GM23338 (cell line): Measurements from ENCODE around the gene EDN1. TPM values are rescaled to one million over a fixed set of nuclear protein-coding genes. Genes with fewer than 3 reads are reported as not detected.

Source experiments
- ATAC-seq: fragments of 200-7000 bp; cut with Tn5 transposase; 3 replicates; pipeline ENCODE4 v1.9.1; 2020
- DNase-seq: peaks from one replicate; pipeline ENCODE4 v3.0.0-alpha.2; 2015; ENCODE audit warnings: low spot score
- H2AFZ ChIP-seq: fragments of 200-600 bp; sonication (generic); 2 replicates; pipeline ENCODE4 v1.8.0; 2016; ENCODE audit warnings: antibody characterized with exemption, mild to moderate bottlenecking, moderate library complexity
- H3F3A ChIP-seq: fragments of 200-600 bp; sonication (generic); replicated peaks from 2 replicates; pipeline ENCODE4 v1.8.0; 2017; ENCODE audit warnings: antibody characterized with exemption, mixed run types, low read depth
- H3K27ac ChIP-seq: fragments of 200-600 bp; sonication (generic); 2 replicates; pipeline ENCODE4 v1.6.1; 2016; ENCODE audit warnings: low read depth
- H3K27me3 ChIP-seq: fragments of 200-600 bp; sonication (generic); 2 replicates; pipeline ENCODE4 v1.8.0; 2016; ENCODE audit warnings: mild to moderate bottlenecking, mixed run types, moderate library complexity; ENCODE audit not compliant: insufficient read depth
- H3K36me3 ChIP-seq: fragments of 200-600 bp; sonication (generic); 2 replicates; pipeline ENCODE4 v1.8.0; 2016; ENCODE audit warnings: mild to moderate bottlenecking; ENCODE audit not compliant: insufficient read depth
- H3K4me1 ChIP-seq: fragments of 200-600 bp; sonication (generic); 2 replicates; pipeline ENCODE4 v1.8.0; 2016; ENCODE audit warnings: mild to moderate bottlenecking, moderate library complexity; ENCODE audit not compliant: insufficient read depth
- H3K4me2 ChIP-seq: fragments of 200-600 bp; sonication (generic); 2 replicates; pipeline ENCODE4 v1.7.1; 2017; ENCODE audit warnings: mixed run types
- H3K4me3 ChIP-seq: fragments of 200-600 bp; sonication (generic); 2 replicates; pipeline ENCODE4 v1.6.1; 2016; ENCODE audit warnings: mixed run types
- H3K79me2 ChIP-seq: fragments of 200-600 bp; sonication (generic); replicated peaks from 2 replicates; pipeline ENCODE4 v1.8.0; 2017; ENCODE audit warnings: mild to moderate bottlenecking; ENCODE audit not compliant: insufficient read depth
- H3K9me2 ChIP-seq: fragments of 200-600 bp; sonication (generic); 2 replicates; pipeline ENCODE4 v1.8.0; 2017; ENCODE audit not compliant: insufficient read depth
- H4K20me1 ChIP-seq: fragments of 200-600 bp; sonication (generic); replicated peaks from 2 replicates; pipeline ENCODE4 v1.8.0; 2017; ENCODE audit warnings: mild to moderate bottlenecking; ENCODE audit not compliant: insufficient read depth
- H3K27ac Mint-ChIP-seq: 2 replicates; pipeline ENCODE4 v1.8.0; 2020; ENCODE audit warnings: inconsistent platforms, mild to moderate bottlenecking, moderate library complexity, mixed read lengths
- H3K27me3 Mint-ChIP-seq: 3 replicates; pipeline ENCODE4 v1.8.0; 2022; ENCODE audit warnings: low read depth, mild to moderate bottlenecking, moderate library complexity, mixed read lengths, inconsistent platforms; ENCODE audit not compliant: insufficient read depth, poor library complexity
- H3K36me3 Mint-ChIP-seq: 3 replicates; pipeline ENCODE4 v1.8.0; 2021; ENCODE audit warnings: low read depth, mild to moderate bottlenecking, inconsistent platforms, moderate library complexity, mixed read lengths
- H3K4me1 Mint-ChIP-seq: 3 replicates; pipeline ENCODE4 v1.8.0; 2020; ENCODE audit warnings: mild to moderate bottlenecking, inconsistent platforms, mixed read lengths
- H3K4me3 Mint-ChIP-seq: 3 replicates; pipeline ENCODE4 v1.8.0; 2021; ENCODE audit warnings: moderate library complexity, mild to moderate bottlenecking, inconsistent platforms, mixed read lengths
- H3K9me3 Mint-ChIP-seq: 3 replicates; pipeline ENCODE4 v1.8.0; 2020; ENCODE audit warnings: moderate library complexity, mild to moderate bottlenecking, inconsistent platforms, mixed read lengths
- CREB1 ChIP-seq: fragments of 250-450 bp; sonication (Bioruptor Pico); IDR thresholded peaks from 2 replicates; pipeline ENCODE4 v1.5.0; 2020; ENCODE audit warnings: low read depth, mild to moderate bottlenecking, moderate library complexity
- EZH2 ChIP-seq: fragments of 200-600 bp; sonication (generic); IDR thresholded peaks from one replicate; pipeline ENCODE4 v1.8.0; 2017; ENCODE audit warnings: antibody characterized with exemption, mild to moderate bottlenecking, low read depth; ENCODE audit not compliant: unreplicated experiment
- EZH2phosphoT487 ChIP-seq: fragments of 200-600 bp; sonication (generic); IDR thresholded peaks from one replicate; pipeline ENCODE4 v1.8.1; 2018; ENCODE audit warnings: antibody characterized with exemption; ENCODE audit not compliant: unreplicated experiment
- JUNB ChIP-seq: IDR thresholded peaks from one replicate; pipeline ENCODE4 v1.6.1; 2016; ENCODE audit warnings: antibody characterized with exemption; ENCODE audit not compliant: unreplicated experiment
- NANOG ChIP-seq: IDR thresholded peaks from 2 replicates; pipeline ENCODE4 v1.6.1; 2016; ENCODE audit warnings: antibody characterized with exemption, borderline replicate concordance
- POLR2AphosphoS5 ChIP-seq: IDR thresholded peaks from 2 replicates; pipeline ENCODE4 v1.6.1; 2016; ENCODE audit warnings: antibody characterized with exemption, low read depth
- ZNF114 ChIP-seq: fragments of 250-450 bp; sonication (Bioruptor Pico); IDR thresholded peaks from 2 replicates; pipeline ENCODE4 v1.5.0; 2020; ENCODE audit warnings: mild to moderate bottlenecking, moderate library complexity
- ZNF331 ChIP-seq: fragments of 250-450 bp; sonication (Bioruptor Pico); IDR thresholded peaks from 2 replicates; pipeline ENCODE4 v1.5.0; 2020; ENCODE audit warnings: low read depth, mild to moderate bottlenecking, moderate library complexity
- ZNF462 ChIP-seq: fragments of 250-450 bp; sonication (Bioruptor Pico); IDR thresholded peaks from 2 replicates; pipeline ENCODE4 v1.5.0; 2020; ENCODE audit warnings: mild to moderate bottlenecking, moderate library complexity
- polyA plus RNA-seq: library from polyadenylated mRNA; unstranded; fragments of >200 nt; fragmentation: Nextera tagmentation; extraction: Ambion mirVana; gene quantifications from 2 replicates; pipeline ENCODE4 v1.2.1, GENCODE V29; 2016
- total RNA-seq: library from RNA; depleted of rRNA; stranded (reverse); fragments of >200 nt; shearing (Covaris generic); gene quantifications from 2 replicates; pipeline ENCODE4 v1.2.3, GENCODE V29; 2014

EDN1 gene
- total and polyA plus RNA-seq, 2 experiments from 2014 or later: 0.80 to 1.2 TPM

GRCh38 chr6:12335131-12335527 lies 45.0 kb downstream of the EDN1 start:
- Histone ChIP-seq H3K27me3 (no peaks in the 10 kb centered on the region), H3F3A (0 out of 2 replicates have a peak, but pooled peaks cover 3% of the 10 kb centered on the region), H3K9me2 (no peaks in the 10 kb centered on the region; the same call in 1 of the 2 replicates), H3K27ac (no peak overlapping the region; the same call in 1 of the 2 replicates), H3K4me2 (no peak overlapping the region), H3K36me3 (no peaks in the 10 kb centered on the region), H3K4me1 (peaks cover 12% of the 10 kb centered on the region; the same call in 1 of the 2 replicates), H2AFZ (no peak overlapping the region), H3K4me3 (no peak overlapping the region), H3K79me2 (no peaks in the 10 kb centered on the region), H4K20me1 (no peaks in the 10 kb centered on the region)
- Mint-ChIP-seq H3K27ac (no peak overlapping the region), H3K9me3 (no peaks in the 10 kb centered on the region), H3K36me3 (no peaks in the 10 kb centered on the region), H3K27me3 (no peaks in the 10 kb centered on the region), H3K4me3 (no peak overlapping the region), H3K4me1 (peaks cover 11% of the 10 kb centered on the region)
- TF ChIP-seq POLR2AphosphoS5 (no peak), JUNB (no peak)
- no peak for DNase-seq
- ATAC-seq: no peak

DNA sequence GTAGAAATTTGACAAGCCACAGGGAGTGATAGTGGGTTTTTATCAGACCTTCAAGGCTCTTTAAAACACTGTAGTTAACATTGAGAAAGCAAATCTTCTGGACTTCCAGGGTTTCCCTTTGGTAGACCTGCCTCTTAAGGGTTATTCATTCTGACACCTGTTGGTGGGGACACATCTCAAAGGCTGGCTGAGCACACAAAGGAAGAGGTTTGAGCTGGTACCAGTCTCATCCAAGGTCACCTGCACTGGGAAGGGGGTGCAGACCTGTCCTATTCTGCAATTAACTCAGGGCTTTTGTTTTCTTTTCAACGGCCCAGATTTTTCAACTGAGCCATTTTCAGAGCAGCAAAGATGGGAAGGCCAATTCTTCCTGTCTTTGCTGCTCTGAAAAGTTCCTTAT lies 45.6 kb downstream of the EDN1 start:
- Histone ChIP-seq H2AFZ (peak overlapping the region; percentile 89), H3F3A (0 out of 2 replicates have a peak, but pooled peaks cover 3% of the 10 kb centered on the region), H3K36me3 (no peaks in the 10 kb centered on the region), H4K20me1 (no peaks in the 10 kb centered on the region), H3K4me1 (peaks cover 12% of the 10 kb centered on the region; the same call in 1 of the 2 replicates), H3K4me2 (peak overlapping the region; percentile 52; the same call in 1 of the 2 replicates), H3K27me3 (no peaks in the 10 kb centered on the region), H3K79me2 (no peaks in the 10 kb centered on the region), H3K9me2 (no peaks in the 10 kb centered on the region; the same call in 1 of the 2 replicates), H3K4me3 (no peak overlapping the region), H3K27ac (peak overlapping the region; percentile 73)
- no peaks in the 10 kb centered on the region for H3K36me3 Mint-ChIP-seq
- ATAC-seq (peak; percentile 45; the same call in 2 of the 3 replicates), DNase-seq (no peak)
- H3K27ac Mint-ChIP-seq: no peak overlapping the region
- H3K9me3 Mint-ChIP-seq: no peaks in the 10 kb centered on the region
- no peak overlapping the region for H3K4me3 Mint-ChIP-seq
- TF ChIP-seq CREB1 (CRISPR knock-in tag): no peak
- no peak for TF ChIP-seq NANOG
- no peak for TF ChIP-seq EZH2
- TF ChIP-seq ZNF331: no peak
- no peak for TF ChIP-seq JUNB
- TF ChIP-seq ZNF462 (CRISPR knock-in tag): no peak
- no peak for TF ChIP-seq ZNF114 (CRISPR knock-in tag)
- TF ChIP-seq POLR2AphosphoS5: no peak
- TF ChIP-seq EZH2phosphoT487: no peak
- H3K4me1 Mint-ChIP-seq: peaks cover 8% of the 10 kb centered on the region
- H3K27me3 Mint-ChIP-seq: no peaks in the 10 kb centered on the region
